ENCODE results near the gene PPY.
A peak's percentile ranks its signal among the peaks of the same experiment; 100 is the strongest.

PPY gene

GRCh38 chr17:43917016-43917347, 25.3 kb downstream of the PPY start:
- no peak for DNase-seq (ENCODE audit: low read depth, low spot score)
- H3K4me3 ChIP-seq (ENCODE audit: low read length): no peak overlapping the region; the same call in 1 of the 2 replicates
- no peak overlapping the region for H3K27ac ChIP-seq (ENCODE audit: low read length)
- H3K36me3 ChIP-seq (ENCODE audit: control insufficient read depth, insufficient read depth, low read length): no peaks in the 10 kb centered on the region
- peaks cover 5% of the 10 kb centered on the region for H3K4me1 ChIP-seq (ENCODE audit: control insufficient read depth, insufficient read depth, low read length)
- no CpG with 5 or more reads among the region's 8 CpGs for WGBS (ENCODE audit: insufficient coverage, insufficient read length)
- H3K27me3 ChIP-seq (ENCODE audit: control insufficient read depth, insufficient read depth, low read length): no peaks in the 10 kb centered on the region
- no peaks in the 10 kb centered on the region for H3K9me3 ChIP-seq (ENCODE audit: control insufficient read depth, insufficient read depth, low read length)

- no CpG with 5 or more reads among the region's 4 CpGs for WGBS (ENCODE audit: insufficient coverage, insufficient read length)
- Histone ChIP-seq H3K27me3 (ENCODE audit: control insufficient read depth, insufficient read depth, low read length) (no peaks in the 10 kb centered on the region), H3K4me1 (ENCODE audit: control insufficient read depth, insufficient read depth, low read length) (peaks cover 5% of the 10 kb centered on the region), H3K4me3 (ENCODE audit: low read length) (no peak overlapping the region), H3K36me3 (ENCODE audit: control insufficient read depth, insufficient read depth, low read length) (no peaks in the 10 kb centered on the region), H3K27ac (ENCODE audit: low read length) (no peak overlapping the region), H3K9me3 (ENCODE audit: control insufficient read depth, insufficient read depth, low read length) (no peaks in the 10 kb centered on the region)
- DNase-seq (ENCODE audit: low read depth, low spot score): no peak
These were observed 25.9 kb downstream of the PPY start for GRCh38 chr17:43916385-43916784.

- no peaks in the 10 kb centered on the region for H3K27me3 ChIP-seq (ENCODE audit: control insufficient read depth, insufficient read depth, low read length)
- DNase-seq (ENCODE audit: low read depth, low spot score): no peak
- no peak overlapping the region for H3K27ac ChIP-seq (ENCODE audit: low read length)
- H3K4me1 ChIP-seq (ENCODE audit: control insufficient read depth, insufficient read depth, low read length): peaks cover 5% of the 10 kb centered on the region
- H3K4me3 ChIP-seq (ENCODE audit: low read length): no peak overlapping the region
- WGBS (ENCODE audit: insufficient coverage, insufficient read length): no CpG with 5 or more reads among the region's 3 CpGs
- H3K36me3 ChIP-seq (ENCODE audit: control insufficient read depth, insufficient read depth, low read length): no peaks in the 10 kb centered on the region
- no peaks in the 10 kb centered on the region for H3K9me3 ChIP-seq (ENCODE audit: control insufficient read depth, insufficient read depth, low read length)
These were observed 26.7 kb downstream of the PPY start for GRCh38 chr17:43915559-43915958.

GRCh38 chr17:43914451-43914850, 27.8 kb downstream of the PPY start:
- no peak overlapping the region for H3K4me3 ChIP-seq (ENCODE audit: low read length)
- H3K27ac ChIP-seq (ENCODE audit: low read length): no peak overlapping the region
- DNase-seq (ENCODE audit: low read depth, low spot score): no peak
- no peaks in the 10 kb centered on the region for H3K27me3 ChIP-seq (ENCODE audit: control insufficient read depth, insufficient read depth, low read length)
- H3K36me3 ChIP-seq (ENCODE audit: control insufficient read depth, insufficient read depth, low read length): no peaks in the 10 kb centered on the region
- WGBS (ENCODE audit: insufficient coverage, insufficient read length): no CpG with 5 or more reads among the region's 2 CpGs
- no peaks in the 10 kb centered on the region for H3K9me3 ChIP-seq (ENCODE audit: control insufficient read depth, insufficient read depth, low read length)
- H3K4me1 ChIP-seq (ENCODE audit: control insufficient read depth, insufficient read depth, low read length): peaks cover 5% of the 10 kb centered on the region

- no CpG with 5 or more reads among the region's 6 CpGs for WGBS (ENCODE audit: insufficient coverage, insufficient read length)
- H3K4me3 ChIP-seq (ENCODE audit: low read length): no peak overlapping the region
- H3K4me1 ChIP-seq (ENCODE audit: control insufficient read depth, insufficient read depth, low read length): peaks cover 5% of the 10 kb centered on the region
- DNase-seq (ENCODE audit: low read depth, low spot score): no peak
- H3K36me3 ChIP-seq (ENCODE audit: control insufficient read depth, insufficient read depth, low read length): no peaks in the 10 kb centered on the region
- no peaks in the 10 kb centered on the region; the same call in 1 of the 2 replicates for H3K27me3 ChIP-seq (ENCODE audit: control insufficient read depth, insufficient read depth, low read length)
- no peak overlapping the region for H3K27ac ChIP-seq (ENCODE audit: low read length)
- no peaks in the 10 kb centered on the region for H3K9me3 ChIP-seq (ENCODE audit: control insufficient read depth, insufficient read depth, low read length)
These were observed 28.7 kb downstream of the PPY start for GRCh38 chr17:43913584-43913983.

- no peaks in the 10 kb centered on the region; the same call in 1 of the 2 replicates for H3K27me3 ChIP-seq (ENCODE audit: control insufficient read depth, insufficient read depth, low read length)
- WGBS (ENCODE audit: insufficient coverage, insufficient read length): 100% methylated on average over 1 of the region's 4 CpGs
These were observed 29.5 kb downstream of the PPY start for GRCh38 chr17:43912635-43913304.

GRCh38 chr17:43911904-43912303, 30.4 kb downstream of the PPY start:
- Histone ChIP-seq H3K36me3 (ENCODE audit: control insufficient read depth, insufficient read depth, low read length) (no peaks in the 10 kb centered on the region), H3K27me3 (ENCODE audit: control insufficient read depth, insufficient read depth, low read length) (no peaks in the 10 kb centered on the region; the same call in 1 of the 2 replicates), H3K4me1 (ENCODE audit: control insufficient read depth, insufficient read depth, low read length) (peaks cover 4% of the 10 kb centered on the region), H3K4me3 (ENCODE audit: low read length) (no peak overlapping the region), H3K27ac (ENCODE audit: low read length) (no peak overlapping the region), H3K9me3 (ENCODE audit: control insufficient read depth, insufficient read depth, low read length) (no peaks in the 10 kb centered on the region)
- WGBS (ENCODE audit: insufficient coverage, insufficient read length): no CpG with 5 or more reads among the region's 8 CpGs
- no peak for DNase-seq (ENCODE audit: low read depth, low spot score)

More at GRCh38 chr17:43912635-43913304, 29.5 kb downstream of the PPY start:
- no peak for DNase-seq (ENCODE audit: low read depth, low spot score)
- Histone ChIP-seq H3K27ac (ENCODE audit: low read length) (no peak overlapping the region), H3K4me3 (ENCODE audit: low read length) (no peak overlapping the region), H3K36me3 (ENCODE audit: control insufficient read depth, insufficient read depth, low read length) (no peaks in the 10 kb centered on the region), H3K4me1 (ENCODE audit: control insufficient read depth, insufficient read depth, low read length) (peaks cover 5% of the 10 kb centered on the region), H3K9me3 (ENCODE audit: control insufficient read depth, insufficient read depth, low read length) (no peaks in the 10 kb centered on the region)

GRCh38 chr17:43909537-43910231, 32.6 kb downstream of the PPY start:
- no peak overlapping the region for H3K4me3 ChIP-seq (ENCODE audit: low read length)
- no peaks in the 10 kb centered on the region for H3K9me3 ChIP-seq (ENCODE audit: control insufficient read depth, insufficient read depth, low read length)
- no peak overlapping the region for H3K27ac ChIP-seq (ENCODE audit: low read length)
- H3K36me3 ChIP-seq (ENCODE audit: control insufficient read depth, insufficient read depth, low read length): no peaks in the 10 kb centered on the region
- DNase-seq (ENCODE audit: low read depth, low spot score): no peak
- no CpG with 5 or more reads among the region's 7 CpGs for WGBS (ENCODE audit: insufficient coverage, insufficient read length)
- H3K4me1 ChIP-seq (ENCODE audit: control insufficient read depth, insufficient read depth, low read length): peaks cover 4% of the 10 kb centered on the region
- no peaks in the 10 kb centered on the region; the same call in 1 of the 2 replicates for H3K27me3 ChIP-seq (ENCODE audit: control insufficient read depth, insufficient read depth, low read length)

GRCh38 chr17:43907998-43908721, 34.1 kb downstream of the PPY start:
- Histone ChIP-seq H3K36me3 (ENCODE audit: control insufficient read depth, insufficient read depth, low read length) (no peaks in the 10 kb centered on the region), H3K27ac (ENCODE audit: low read length) (no peak overlapping the region), H3K4me1 (ENCODE audit: control insufficient read depth, insufficient read depth, low read length) (peaks cover 4% of the 10 kb centered on the region), H3K4me3 (ENCODE audit: low read length) (peak overlapping the region; percentile 69; the same call in 1 of the 2 replicates), H3K9me3 (ENCODE audit: control insufficient read depth, insufficient read depth, low read length) (no peaks in the 10 kb centered on the region), H3K27me3 (ENCODE audit: control insufficient read depth, insufficient read depth, low read length) (no peaks in the 10 kb centered on the region; the same call in 1 of the 2 replicates)
- WGBS (ENCODE audit: insufficient coverage, insufficient read length): no CpG with 5 or more reads among the region's 26 CpGs
- DNase-seq (ENCODE audit: low read depth, low spot score): no peak

GRCh38 chr17:43907425-43907981, 34.8 kb downstream of the PPY start, which contains the start of gene MPP2:
Gene MPP2 (minus strand): TSS chr17:43907536. CDS start chr17:43904460, 3,076 bp downstream.
- Histone ChIP-seq H3K27ac (ENCODE audit: low read length) (no peak within 1 kb of the TSS), H3K36me3 (ENCODE audit: control insufficient read depth, insufficient read depth, low read length) (no peaks in the 10 kb centered on the region), H3K4me3 (ENCODE audit: low read length) (peak within 1 kb of the TSS; percentile 69; the same call in 1 of the 2 replicates), H3K4me1 (ENCODE audit: control insufficient read depth, insufficient read depth, low read length) (peaks cover 4% of the 10 kb centered on the region), H3K27me3 (ENCODE audit: control insufficient read depth, insufficient read depth, low read length) (no peaks in the 10 kb centered on the region; the same call in 1 of the 2 replicates), H3K9me3 (ENCODE audit: control insufficient read depth, insufficient read depth, low read length) (no peaks in the 10 kb centered on the region)
- DNase-seq (ENCODE audit: low read depth, low spot score): no peak
- no CpG with 5 or more reads among the region's 36 CpGs for WGBS (ENCODE audit: insufficient coverage, insufficient read length)
